Tibial artery (tissue), 4 donors: ENCODE data around the gene ANKHD1.

Source experiments
- DNase-seq, 2 donors: peaks; one replicate each; pipeline ENCODE4 v3.0.0-alpha.2; 2019
- H3K27ac ChIP-seq, 2 donors: fragments of 200-600 bp; sonication (generic) in 1 of 2; 1 replicate in 1 of 2; 2 replicates in 1 of 2; pipeline ENCODE4 v1.5.1; 2018 to 2019; ENCODE audit warnings: mild to moderate bottlenecking in 1 of 2
- H3K27me3 ChIP-seq, 2 donors: fragments of 200-600 bp; sonication (generic) in 1 of 2; one replicate each; pipeline versions ENCODE4 v1.5.1 to v1.6.0; 2016 to 2019
- H3K36me3 ChIP-seq, 3 donors: fragments of 200-600 bp; sonication (generic) in 2 of 3; one replicate each; pipeline ENCODE4 v1.5.1; 2016 to 2019; ENCODE audit warnings: mild to moderate bottlenecking in 2 of 3
- H3K4me1 ChIP-seq, 4 donors: fragments of 200-600 bp; sonication (generic) in 2 of 4; 1 replicate in 3 of 4; 2 replicates in 1 of 4; pipeline ENCODE4 v1.5.1; 2016 to 2019
- H3K4me3 ChIP-seq, 2 donors: fragments of 200-600 bp; sonication (generic) in 1 of 2; 1 replicate in 1 of 2; 2 replicates in 1 of 2; pipeline ENCODE4 v1.5.1; 2018 to 2019; ENCODE audit warnings: mild to moderate bottlenecking in 2 of 2
- H3K9me3 ChIP-seq, 3 donors: fragments of 200-600 bp; sonication (generic) in 1 of 3; one replicate each; pipeline ENCODE4 v1.5.1; 2016 to 2019
- CTCF ChIP-seq, 2 experiments: fragments of 200-600 bp in 1 of 2; fragments of 450-650 bp in 1 of 2; IDR thresholded peaks; one replicate each; pipeline ENCODE4 v1.5.1; 2017 to 2019; ENCODE audit warnings: antibody characterized with exemption in 2 of 2, mild to moderate bottlenecking in 1 of 2, moderate library complexity in 1 of 2
- intact Hi-C: fragments of 100-400 bp; cut with DNase I; formaldehyde crosslinking; loops from one replicate; pipeline ENCODE4 v1.15.0; 2023; ENCODE audit warnings: low total_unique reads

ANKHD1 gene

GRCh38 chr5:140398379-140398811 lies 3.2 kb upstream of the ANKHD1 start:
- Histone ChIP-seq H3K4me1 (peaks cover 0 to 16% (median 13%) of the 10 kb centered on the region in 4 donors), H3K9me3 (no peaks in the 10 kb centered on the region), H3K36me3 (peaks cover 0 to under 1% (median 0%) of the 10 kb centered on the region in 3 donors), H3K27ac (no peak overlapping the region), H3K4me3 (no peak overlapping the region), H3K27me3 (no peaks in the 10 kb centered on the region)
- intact Hi-C loops = no loop called here
- no peak for TF ChIP-seq CTCF (IDR thresholded peaks at IDR 0.05)
- no peak for DNase-seq

- peaks cover 0 to 34% (median 27%) of the 10 kb centered on the region in 4 donors for H3K4me1 ChIP-seq
- H3K9me3 ChIP-seq = no peaks in the 10 kb centered on the region
- peak overlapping the region; percentile 93 to 96 for H3K27ac ChIP-seq
- intact Hi-C loops = loop anchor here (5.0 to 10.0 kb wide), 4 partner anchors 165 to 1115 kb away; partner anchors contain the start of genes APBB3, HARS1, HARS2 and IK
- no peak for DNase-seq
- no peaks in the 10 kb centered on the region for H3K27me3 ChIP-seq
- H3K36me3 ChIP-seq = no peaks in the 10 kb centered on the region
- H3K4me3 ChIP-seq = peak overlapping the region; percentile 76 to 97
- TF ChIP-seq CTCF (IDR thresholded peaks at IDR 0.05) = no peak
Observed at GRCh38 chr5:140399979-140400729, 1.5 kb upstream of the ANKHD1 start.

- Histone ChIP-seq H3K27ac (peak overlapping the region; percentile 93 to 96), H3K4me3 (peak overlapping the region; percentile 76 to 97), H3K27me3 (no peaks in the 10 kb centered on the region), H3K9me3 (no peaks in the 10 kb centered on the region), H3K36me3 (peaks cover 0 to 5% (median 3%) of the 10 kb centered on the region in 3 donors), H3K4me1 (peaks cover 0 to 41% (median 28%) of the 10 kb centered on the region in 4 donors)
- intact Hi-C loops = loop anchor here (5.0 to 10.0 kb wide), 4 partner anchors 164 to 1114 kb away; partner anchors contain the start of genes APBB3, HARS1, HARS2 and IK
- DNase-seq = peak; percentile 92 to 95
- no peak for TF ChIP-seq CTCF (IDR thresholded peaks at IDR 0.05)
Observed at GRCh38 chr5:140400730-140401361, 787 bp upstream of the ANKHD1 start.

- Histone ChIP-seq H3K36me3 (peaks cover 0 to 7% (median 3%) of the 10 kb centered on the region in 3 donors), H3K27ac (peak overlapping the region; percentile 96 to 97), H3K4me3 (peak overlapping the region; percentile 76 to 97), H3K9me3 (no peaks in the 10 kb centered on the region), H3K27me3 (no peaks in the 10 kb centered on the region), H3K4me1 (peaks cover 0 to 50% (median 30%) of the 10 kb centered on the region in 4 donors)
- intact Hi-C loops = loop anchor here (5.0 to 10.0 kb wide), 4 partner anchors 162 to 1112 kb away; partner anchors contain the start of genes APBB3, HARS1, HARS2 and IK
- no peak for TF ChIP-seq CTCF (IDR thresholded peaks at IDR 0.05)
- DNase-seq = peak; percentile 37 to 72
Observed at GRCh38 chr5:140402258-140403074, 833 bp downstream of the ANKHD1 start.

GRCh38 chr5:140403613-140404012 lies 2.0 kb downstream of the ANKHD1 start:
- Histone ChIP-seq H3K4me1 (peaks cover 0 to 60% (median 31%) of the 10 kb centered on the region in 4 donors), H3K27ac (no peak overlapping the region), H3K9me3 (no peaks in the 10 kb centered on the region), H3K4me3 (peak overlapping the region; percentile 76 to 97), H3K36me3 (peaks cover 0 to 7% (median 3%) of the 10 kb centered on the region in 3 donors), H3K27me3 (no peaks in the 10 kb centered on the region)
- intact Hi-C loops = loop anchor here (5.0 to 10.0 kb wide), 4 partner anchors 161 to 1111 kb away; partner anchors contain the start of genes APBB3, HARS1, HARS2 and IK
- no peak for DNase-seq
- no peak for TF ChIP-seq CTCF (IDR thresholded peaks at IDR 0.05)
